Pericardium fibroblast (primary cell): Measurements from ENCODE around the gene ZNF652. TPM values are rescaled to one million over a fixed set of nuclear protein-coding genes. Genes with fewer than 3 reads are reported as not detected.

Experiments used
- total RNA-seq: library from RNA; depleted of rRNA; stranded (reverse); fragments of >200 nt; gene quantifications from 2 replicates; pipeline ENCODE4 v1.2.3, GENCODE V29; 2015

Gene ZNF652
- 18.2 and 20.1 TPM in 2 replicates for total RNA-seq

DNA sequence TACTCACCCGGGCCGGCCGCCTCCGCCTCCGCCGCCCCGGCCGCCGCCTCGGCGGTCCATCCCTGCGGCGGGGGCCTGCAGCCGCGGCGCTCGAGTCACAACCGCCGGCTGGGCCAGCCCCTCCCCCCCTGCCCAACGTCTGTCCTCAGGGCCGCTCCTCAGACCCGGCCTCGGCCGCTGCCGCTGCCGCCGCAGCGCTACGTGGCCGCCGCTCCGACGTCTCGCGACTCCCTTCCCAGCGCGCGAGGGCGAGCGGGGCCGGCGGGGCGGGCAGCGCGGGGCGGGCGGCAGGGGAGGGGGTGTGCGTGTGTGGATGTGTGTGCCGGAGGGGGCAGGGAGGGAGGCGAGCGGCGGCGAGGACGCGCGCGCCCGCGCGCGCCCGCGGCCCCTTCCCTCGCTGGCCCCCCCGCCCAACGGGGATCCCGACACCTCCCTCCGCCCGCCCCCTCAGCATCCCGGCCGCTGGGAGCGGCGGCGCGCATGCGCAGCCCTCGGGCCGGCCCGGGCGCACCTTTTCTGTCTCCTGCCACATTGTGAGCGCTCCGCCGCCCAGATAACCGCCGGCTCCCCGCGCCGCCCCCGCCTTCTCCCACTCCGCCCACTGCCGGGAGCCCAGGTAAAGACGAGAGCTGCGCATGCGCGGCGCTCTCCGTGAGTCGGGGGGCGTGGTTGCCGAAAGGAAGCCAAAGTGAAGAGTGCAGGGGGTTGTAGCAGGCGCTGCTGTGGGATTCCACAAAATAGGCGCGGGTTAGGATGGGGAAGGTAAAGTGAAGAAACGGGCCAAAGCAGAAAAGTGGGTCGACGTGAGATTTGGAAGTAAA, at the start of gene ZNF652:
Gene ZNF652 (minus strand): TSS at position 349 of the 821 bp plus-strand sequence. CDS start 44,525 bp downstream, outside the sequence.

Other genes with a start within 250 kb of the ZNF652 start
- not detected in 2 replicates for gene B4GALNT2, start 229.5 kb downstream of the ZNF652 start, total RNA-seq
- gene GNGT2, start 151.7 kb downstream of the ZNF652 start, total RNA-seq: not detected in 2 replicates
- 2.3 and 2.6 TPM in 2 replicates for gene ABI3, start 151.5 kb downstream of the ZNF652 start, total RNA-seq
- gene PHOSPHO1, start 131.5 kb downstream of the ZNF652 start, total RNA-seq: 0.12 TPM in 1 of 2 replicates, not detected in the other
- 70.5 and 92.5 TPM in 2 replicates for gene PHB1, start 52.6 kb upstream of the ZNF652 start, total RNA-seq
- 12.3 and 54.9 TPM in 2 replicates for gene NGFR, start 133.0 kb upstream of the ZNF652 start, total RNA-seq
- gene NXPH3, start 213.6 kb upstream of the ZNF652 start, total RNA-seq: 0.23 and 1.1 TPM in 2 replicates